Tibial nerve (tissue), 4 donors: ENCODE data around the gene RNF181. TPM values are rescaled to one million over a fixed set of nuclear protein-coding genes. Genes with fewer than 3 reads are reported as not detected.
"Not testable (repeated sequence)": the region's sequence is repeated elsewhere in the genome, so short reads cannot be mapped to it uniquely, and the experiment has no call there.

Experiments
- DNase-seq, 2 donors: peaks; one replicate each; pipeline ENCODE4 v3.0.0-alpha.2; 2019; ENCODE audit warnings: low spot score in 2 of 2
- H3K27ac ChIP-seq, 4 donors: fragments of 200-600 bp; sonication (generic) in 3 of 4; one replicate each; pipeline ENCODE4 v1.5.1; 2017 to 2019; ENCODE audit warnings: mild to moderate bottlenecking in 1 of 4
- H3K27me3 ChIP-seq, 2 donors: fragments of 200-600 bp; sonication (generic) in 1 of 2; one replicate each; pipeline versions ENCODE4 v1.5.1 to v1.6.0; 2017 to 2019
- H3K36me3 ChIP-seq, 3 donors: fragments of 200-600 bp; sonication (generic); one replicate each; pipeline ENCODE4 v1.5.1; 2018 to 2019
- H3K4me1 ChIP-seq, 4 donors: fragments of 200-600 bp; sonication (generic) in 3 of 4; one replicate each; pipeline ENCODE4 v1.5.1; 2017 to 2019
- H3K4me3 ChIP-seq, 4 donors: fragments of 200-600 bp; sonication (generic) in 3 of 4; one replicate each; pipeline ENCODE4 v1.5.1; 2017 to 2019; ENCODE audit warnings: mild to moderate bottlenecking in 1 of 4, moderate library complexity in 1 of 4
- H3K9me3 ChIP-seq, 4 donors: fragments of 200-600 bp; sonication (generic) in 3 of 4; one replicate each; pipeline ENCODE4 v1.5.1; 2017 to 2019
- EP300 ChIP-seq, 2 donors: sonication (generic); formaldehyde crosslinking; IDR thresholded peaks; one replicate each; pipeline ENCODE4 v1.6.1; 2017; ENCODE audit warnings: antibody characterized with exemption in 2 of 2, mild to moderate bottlenecking in 1 of 2
- POLR2A ChIP-seq, 2 donors: fragments of 450-650 bp; IDR thresholded peaks; one replicate each; pipeline ENCODE4 v1.6.1; 2017; ENCODE audit warnings: antibody characterized with exemption in 2 of 2, mild to moderate bottlenecking in 2 of 2, moderate library complexity in 2 of 2
- WGBS, 2 donors: methylation state at CpG; one replicate each; pipeline ENCODE4 v1.1.5; 2018; 5-methylcytosine and 5-hydroxymethylcytosine counted together
- total RNA-seq, 4 donors: library from RNA; depleted of rRNA; stranded (reverse); fragments of >200 nt; gene quantifications; one replicate each; pipeline ENCODE4 v1.1.0, GENCODE V29; 2016
- TF ChIP-seq, protein P1 (sequence below), 5 experiments: fragments of 200-600 bp in 3 of 5; fragments of 450-650 bp in 2 of 5; sonication (generic) in 3 of 5; IDR thresholded peaks; one replicate each; pipeline ENCODE4 v1.5.1; 2016 to 2019; ENCODE audit warnings: antibody characterized with exemption in 5 of 5, mild to moderate bottlenecking in 3 of 5, moderate library complexity in 2 of 5

The RNF181 gene
- total RNA-seq, 4 donors from 2014 or later = 117 to 212 (median 162) TPM

DNA sequence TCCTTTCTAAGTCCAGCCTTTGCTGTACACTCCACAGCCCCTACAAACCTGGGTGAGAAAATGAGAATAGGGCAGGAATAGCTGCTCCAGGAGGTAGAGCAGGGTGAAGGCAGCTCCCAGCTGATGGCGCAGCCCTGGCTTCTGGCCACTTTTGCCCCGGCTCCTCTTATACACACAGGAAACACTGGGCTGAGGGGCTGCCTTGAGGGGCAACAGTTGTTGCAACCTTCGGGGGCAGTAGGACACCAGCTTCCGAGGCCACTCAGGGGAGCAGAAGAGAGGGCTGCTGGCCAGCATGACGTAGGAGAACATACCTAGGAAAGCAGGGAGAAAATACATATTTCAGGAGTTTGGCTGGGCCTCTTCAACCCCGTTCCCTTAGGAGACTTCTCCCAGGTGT lies 42.4 kb upstream of the RNF181 start:
- WGBS, 2 donors = 60 to 61% methylated on average over 6 of the region's 6 CpGs
- H3K27ac ChIP-seq = no peak overlapping the region
- no peak overlapping the region for H3K4me3 ChIP-seq
- peaks cover 2 to 96% (median 16%) of the 10 kb centered on the region in 3 donors for H3K36me3 ChIP-seq
- peaks cover 0 to 9% (median 0%) of the 10 kb centered on the region in 4 donors for H3K4me1 ChIP-seq
- no peaks in the 10 kb centered on the region for H3K27me3 ChIP-seq
- no peak for DNase-seq
- no peaks in the 10 kb centered on the region for H3K9me3 ChIP-seq
- TF ChIP-seq EP300 (IDR thresholded peaks at IDR 0.05) = no peak
- TF ChIP-seq, protein P1, sequence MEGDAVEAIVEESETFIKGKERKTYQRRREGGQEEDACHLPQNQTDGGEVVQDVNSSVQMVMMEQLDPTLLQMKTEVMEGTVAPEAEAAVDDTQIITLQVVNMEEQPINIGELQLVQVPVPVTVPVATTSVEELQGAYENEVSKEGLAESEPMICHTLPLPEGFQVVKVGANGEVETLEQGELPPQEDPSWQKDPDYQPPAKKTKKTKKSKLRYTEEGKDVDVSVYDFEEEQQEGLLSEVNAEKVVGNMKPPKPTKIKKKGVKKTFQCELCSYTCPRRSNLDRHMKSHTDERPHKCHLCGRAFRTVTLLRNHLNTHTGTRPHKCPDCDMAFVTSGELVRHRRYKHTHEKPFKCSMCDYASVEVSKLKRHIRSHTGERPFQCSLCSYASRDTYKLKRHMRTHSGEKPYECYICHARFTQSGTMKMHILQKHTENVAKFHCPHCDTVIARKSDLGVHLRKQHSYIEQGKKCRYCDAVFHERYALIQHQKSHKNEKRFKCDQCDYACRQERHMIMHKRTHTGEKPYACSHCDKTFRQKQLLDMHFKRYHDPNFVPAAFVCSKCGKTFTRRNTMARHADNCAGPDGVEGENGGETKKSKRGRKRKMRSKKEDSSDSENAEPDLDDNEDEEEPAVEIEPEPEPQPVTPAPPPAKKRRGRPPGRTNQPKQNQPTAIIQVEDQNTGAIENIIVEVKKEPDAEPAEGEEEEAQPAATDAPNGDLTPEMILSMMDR (IDR thresholded peaks at IDR 0.05) = no peak
- TF ChIP-seq POLR2A (IDR thresholded peaks at IDR 0.05) = no peak

DNA sequence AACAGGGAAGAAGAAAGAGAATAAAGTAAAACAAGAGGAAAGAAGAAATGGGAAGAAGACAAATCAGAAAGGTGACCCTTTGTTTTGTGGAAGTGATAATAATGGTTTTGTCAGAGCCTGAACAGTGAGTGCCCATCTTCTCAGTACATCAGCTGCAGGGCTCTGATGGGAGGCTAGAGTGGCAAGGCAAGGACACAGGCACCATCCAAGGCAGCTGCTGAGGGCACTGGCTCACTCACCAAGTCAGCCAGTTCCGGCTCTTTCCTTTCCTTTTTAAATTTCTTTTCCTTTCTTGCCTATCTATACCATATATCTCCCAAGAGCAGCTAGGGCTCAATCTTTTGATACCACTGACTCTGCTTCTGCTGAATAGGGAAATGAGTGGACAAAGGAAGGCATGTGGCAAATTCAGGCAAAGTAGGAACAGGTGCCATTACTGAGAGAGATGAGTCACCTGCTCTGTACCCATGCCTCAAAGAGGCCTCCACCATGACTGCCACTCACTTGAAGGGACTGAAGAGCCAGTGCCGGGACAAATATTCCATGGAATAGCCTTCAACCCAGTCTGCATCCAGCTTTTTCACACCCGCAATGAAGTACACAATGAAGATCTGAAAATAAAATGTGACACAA lies 40.4 kb upstream of the RNF181 start:
- no peaks in the 10 kb centered on the region for H3K27me3 ChIP-seq
- no peak overlapping the region for H3K27ac ChIP-seq
- H3K9me3 ChIP-seq = no peaks in the 10 kb centered on the region
- H3K36me3 ChIP-seq = peaks cover 2 to 89% (median 16%) of the 10 kb centered on the region in 3 donors
- peaks cover 0 to 25% (median 7%) of the 10 kb centered on the region in 4 donors for H3K4me1 ChIP-seq
- 85 to 90% methylated on average over 3 of the region's 3 CpGs for WGBS, 2 donors
- DNase-seq = no peak
- TF ChIP-seq POLR2A (IDR thresholded peaks at IDR 0.05) (no peak), EP300 (IDR thresholded peaks at IDR 0.05) (no peak)
- TF ChIP-seq, protein P1 (IDR thresholded peaks at IDR 0.05) = no peak
- no peak overlapping the region for H3K4me3 ChIP-seq

DNA sequence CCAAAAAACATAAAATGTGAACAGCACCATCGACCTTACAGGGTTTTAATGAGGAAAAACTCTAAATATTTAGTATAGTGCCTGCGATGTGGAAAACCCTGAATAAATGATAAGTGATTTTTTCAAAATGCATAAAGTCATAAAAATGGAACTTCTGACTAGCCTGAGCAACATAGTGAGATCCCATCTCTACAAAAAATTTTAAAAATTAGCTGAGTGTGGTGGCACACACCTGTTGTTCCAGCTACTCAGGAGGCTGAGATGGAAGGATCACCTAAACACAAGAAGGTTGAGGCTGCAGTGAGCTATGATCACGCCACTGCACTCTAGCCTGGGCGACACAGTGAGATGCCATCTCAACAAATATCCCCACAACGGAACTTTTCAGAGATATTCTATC lies 38.4 kb upstream of the RNF181 start:
- no peak overlapping the region for H3K4me3 ChIP-seq
- WGBS, 2 donors = 91 to 98% methylated on average over 5 of the region's 5 CpGs
- H3K27ac ChIP-seq = no peak overlapping the region
- H3K9me3 ChIP-seq = no peaks in the 10 kb centered on the region
- TF ChIP-seq POLR2A (IDR thresholded peaks at IDR 0.05) (no peak), EP300 (IDR thresholded peaks at IDR 0.05) (no peak)
- TF ChIP-seq, protein P1 (IDR thresholded peaks at IDR 0.05) = no peak
- DNase-seq = no peak
- H3K36me3 ChIP-seq = peaks cover 2 to 69% (median 11%) of the 10 kb centered on the region in 3 donors
- peaks cover 0 to 28% (median 17%) of the 10 kb centered on the region in 4 donors for H3K4me1 ChIP-seq
- H3K27me3 ChIP-seq = no peaks in the 10 kb centered on the region

DNA sequence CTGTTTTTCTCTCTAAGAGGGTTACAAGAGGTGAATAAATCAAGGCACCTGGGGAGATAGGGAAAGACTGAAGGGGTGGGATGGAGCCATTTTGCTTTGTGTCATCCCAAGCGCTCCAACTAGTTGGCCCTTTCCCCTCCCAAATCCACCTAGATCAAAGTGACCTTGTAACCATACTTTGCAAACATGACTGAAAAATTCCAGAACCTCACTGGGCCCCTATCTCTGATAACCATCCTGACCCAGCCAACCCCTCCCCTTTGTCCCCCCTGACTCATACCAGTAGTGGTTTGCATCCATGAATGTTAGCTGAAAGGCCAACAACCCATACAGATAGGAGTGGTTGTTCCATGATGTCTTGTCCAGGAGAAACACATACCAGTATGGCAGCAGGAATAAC lies 37.4 kb upstream of the RNF181 start:
- no peak for DNase-seq
- peaks cover under 1 to 59% (median 3%) of the 10 kb centered on the region in 3 donors for H3K36me3 ChIP-seq
- peaks cover 0 to 30% (median 17%) of the 10 kb centered on the region in 4 donors for H3K4me1 ChIP-seq
- H3K27ac ChIP-seq = no peak overlapping the region
- H3K27me3 ChIP-seq = no peaks in the 10 kb centered on the region
- no peaks in the 10 kb centered on the region for H3K9me3 ChIP-seq
- 94 to 96% methylated on average over 1 of the region's 1 CpG for WGBS, 2 donors
- TF ChIP-seq, protein P1 (IDR thresholded peaks at IDR 0.05) = no peak
- TF ChIP-seq EP300 (IDR thresholded peaks at IDR 0.05) = no peak
- no peak for TF ChIP-seq POLR2A (IDR thresholded peaks at IDR 0.05)
- no peak overlapping the region for H3K4me3 ChIP-seq

DNA sequence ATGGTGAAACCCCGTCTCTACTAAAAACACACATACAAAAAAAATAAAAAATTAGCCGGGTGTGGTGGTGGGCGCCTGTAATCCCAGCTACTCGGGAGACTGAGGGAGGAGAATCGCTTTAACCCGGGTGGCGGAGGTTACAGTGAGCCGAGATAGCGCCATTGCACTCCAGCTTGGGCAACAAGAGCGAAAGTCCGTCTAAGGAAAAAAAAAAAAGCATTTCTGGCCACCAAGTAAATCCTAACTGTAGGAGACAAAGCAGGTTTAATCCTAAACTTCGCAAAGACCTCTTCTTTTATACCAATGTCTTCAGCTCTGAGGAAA lies 35.2 kb upstream of the RNF181 start:
- peak overlapping the region; percentile 77 to 89 (median 82) for H3K4me3 ChIP-seq
- 77 to 83% methylated on average over 12 of the region's 12 CpGs for WGBS, 2 donors
- not testable (repeated sequence) for H3K9me3 ChIP-seq, H3K27me3 ChIP-seq, DNase-seq
- H3K36me3 ChIP-seq = peaks cover 0 to 37% (median 0%) of the 10 kb centered on the region in 3 donors
- H3K4me1 ChIP-seq = peaks cover 0 to 30% (median 17%) of the 10 kb centered on the region in 4 donors
- H3K27ac ChIP-seq = peak overlapping the region in 3 of 4 donors; percentile 89 to 92 (median 92)
